Measurements from ENCODE around the gene DNAJC30.

GRCh38 chr7:73718438-73718881, 35.2 kb upstream of the DNAJC30 start:
- TF ChIP-seq POLR2AphosphoS5 (IDR thresholded peaks at IDR 0.05) (no peak), CTCF (IDR thresholded peaks at IDR 0.05) (no peak), POLR2A (IDR thresholded peaks at IDR 0.05) (no peak)

Measured in suprapubic skin (tissue), 4 donors.